Neural cell (in vitro differentiated cells): ENCODE results near the gene APBA2.

ENCODE experiments used
- EP300 ChIP-seq: fragments of 450-650 bp; conservative IDR thresholded peaks from 2 replicates; pipeline ENCODE4 v1.6.1; 2014; ENCODE audit warnings: antibody characterized with exemption, mild to moderate bottlenecking, moderate library complexity; ENCODE audit not compliant: poor library complexity, severe bottlenecking
- EZH2 ChIP-seq: fragments of 200-600, 300-800 bp; shearing (Covaris generic), sonication (generic); IDR thresholded peaks from 2 replicates; pipeline ENCODE4 v1.6.1; 2014; ENCODE audit warnings: antibody characterized with exemption, low read length, borderline replicate concordance, mild to moderate bottlenecking; ENCODE audit not compliant: insufficient read depth, poor library complexity, severe bottlenecking
- MXI1 ChIP-seq: fragments of 450-650 bp; conservative IDR thresholded peaks from 2 replicates; pipeline ENCODE4 v1.6.1; 2014; ENCODE audit warnings: antibody characterized with exemption, mild to moderate bottlenecking; ENCODE audit not compliant: poor library complexity, severe bottlenecking
- POLR2AphosphoS5 ChIP-seq: IDR thresholded peaks from 2 replicates; pipeline ENCODE4 v1.6.1; 2012
- TAF1 ChIP-seq: IDR thresholded peaks from 2 replicates; pipeline ENCODE4 v1.6.1; 2012; ENCODE audit warnings: low read depth
- TF ChIP-seq, protein P1 (sequence below): fragments of 450-650 bp; IDR thresholded peaks from 2 replicates; pipeline ENCODE4 v1.5.1; 2014; ENCODE audit warnings: antibody characterized with exemption, mild to moderate bottlenecking, moderate library complexity; ENCODE audit not compliant: poor library complexity, severe bottlenecking

GRCh38 chr15:28912422-28912821 lies 26.6 kb downstream of the APBA2 start:
- TF ChIP-seq EZH2: no peak
- TF ChIP-seq TAF1: no peak
- no peak for TF ChIP-seq MXI1
- TF ChIP-seq, protein P1, sequence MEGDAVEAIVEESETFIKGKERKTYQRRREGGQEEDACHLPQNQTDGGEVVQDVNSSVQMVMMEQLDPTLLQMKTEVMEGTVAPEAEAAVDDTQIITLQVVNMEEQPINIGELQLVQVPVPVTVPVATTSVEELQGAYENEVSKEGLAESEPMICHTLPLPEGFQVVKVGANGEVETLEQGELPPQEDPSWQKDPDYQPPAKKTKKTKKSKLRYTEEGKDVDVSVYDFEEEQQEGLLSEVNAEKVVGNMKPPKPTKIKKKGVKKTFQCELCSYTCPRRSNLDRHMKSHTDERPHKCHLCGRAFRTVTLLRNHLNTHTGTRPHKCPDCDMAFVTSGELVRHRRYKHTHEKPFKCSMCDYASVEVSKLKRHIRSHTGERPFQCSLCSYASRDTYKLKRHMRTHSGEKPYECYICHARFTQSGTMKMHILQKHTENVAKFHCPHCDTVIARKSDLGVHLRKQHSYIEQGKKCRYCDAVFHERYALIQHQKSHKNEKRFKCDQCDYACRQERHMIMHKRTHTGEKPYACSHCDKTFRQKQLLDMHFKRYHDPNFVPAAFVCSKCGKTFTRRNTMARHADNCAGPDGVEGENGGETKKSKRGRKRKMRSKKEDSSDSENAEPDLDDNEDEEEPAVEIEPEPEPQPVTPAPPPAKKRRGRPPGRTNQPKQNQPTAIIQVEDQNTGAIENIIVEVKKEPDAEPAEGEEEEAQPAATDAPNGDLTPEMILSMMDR: no peak
- TF ChIP-seq EP300: no peak
- TF ChIP-seq POLR2AphosphoS5: no peak
